NCI-H460 (cell line): ENCODE data around the gene ZMYND8. TPM values are rescaled to one million over a fixed set of nuclear protein-coding genes. Genes with fewer than 3 reads are reported as not detected.

Source experiments
- DNase-seq: peaks from one replicate; pipeline ENCODE4 v3.0.0-alpha.2; 2016; ENCODE audit warnings: low read depth; ENCODE audit errors: extremely low read depth
- total RNA-seq: library from RNA; depleted of rRNA; stranded (reverse); fragments of >200 nt; shearing (Covaris generic); gene quantifications from 2 replicates; pipeline ENCODE4 v1.2.3, GENCODE V29; 2014

The ZMYND8 gene
- total RNA-seq, 1 experiment from 2014 or later, result 20.6 TPM

DNA sequence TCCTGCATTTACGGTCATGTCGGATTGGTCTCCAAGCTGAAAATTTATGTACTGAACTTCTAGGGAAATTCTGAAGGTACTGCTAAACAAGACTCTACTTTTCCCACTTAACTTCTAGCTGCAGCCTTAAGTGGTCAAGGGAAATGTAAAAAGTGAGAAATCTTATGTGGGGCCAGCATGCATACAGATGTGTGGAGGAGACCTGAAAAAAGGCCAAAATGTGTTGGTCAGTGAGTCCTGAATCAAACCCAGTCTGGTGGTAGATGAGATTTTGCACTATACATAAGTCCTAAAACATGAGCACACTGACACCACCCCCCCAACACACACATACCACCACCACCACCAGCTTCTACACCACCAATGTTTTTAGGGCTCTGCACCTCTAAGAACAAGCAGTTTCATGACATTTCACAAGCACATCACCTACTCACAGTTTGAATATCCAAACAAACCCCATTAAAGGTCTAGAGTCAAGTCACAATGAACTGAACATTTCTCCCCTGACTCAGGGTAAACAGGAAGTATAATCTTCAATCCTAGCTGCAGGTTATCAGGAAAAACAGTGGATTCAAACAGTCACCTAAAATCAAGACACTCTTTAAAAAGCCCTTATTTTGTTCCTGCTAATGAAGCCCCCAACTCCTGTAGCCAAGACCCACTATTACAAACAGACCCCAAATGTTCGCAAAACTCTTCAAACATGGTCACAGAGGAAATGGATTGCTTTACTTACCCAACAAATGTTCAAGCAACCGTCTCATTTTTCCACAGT lies 1.6 kb downstream of the ZMYND8 start:
- no peak for DNase-seq

DNA sequence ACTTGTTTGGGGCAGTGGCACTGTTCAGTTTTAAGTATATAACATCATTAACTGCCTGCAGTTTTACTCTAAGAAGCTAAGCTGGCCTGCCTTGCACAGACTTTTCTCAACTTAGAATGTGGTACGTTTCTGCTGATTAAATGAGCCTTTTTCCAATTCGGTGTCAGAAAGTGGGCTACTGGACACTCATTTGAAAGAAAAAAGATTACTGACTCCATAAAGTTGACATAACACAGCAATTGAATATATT lies 2.1 kb downstream of the ZMYND8 start:
- no peak for DNase-seq

DNA sequence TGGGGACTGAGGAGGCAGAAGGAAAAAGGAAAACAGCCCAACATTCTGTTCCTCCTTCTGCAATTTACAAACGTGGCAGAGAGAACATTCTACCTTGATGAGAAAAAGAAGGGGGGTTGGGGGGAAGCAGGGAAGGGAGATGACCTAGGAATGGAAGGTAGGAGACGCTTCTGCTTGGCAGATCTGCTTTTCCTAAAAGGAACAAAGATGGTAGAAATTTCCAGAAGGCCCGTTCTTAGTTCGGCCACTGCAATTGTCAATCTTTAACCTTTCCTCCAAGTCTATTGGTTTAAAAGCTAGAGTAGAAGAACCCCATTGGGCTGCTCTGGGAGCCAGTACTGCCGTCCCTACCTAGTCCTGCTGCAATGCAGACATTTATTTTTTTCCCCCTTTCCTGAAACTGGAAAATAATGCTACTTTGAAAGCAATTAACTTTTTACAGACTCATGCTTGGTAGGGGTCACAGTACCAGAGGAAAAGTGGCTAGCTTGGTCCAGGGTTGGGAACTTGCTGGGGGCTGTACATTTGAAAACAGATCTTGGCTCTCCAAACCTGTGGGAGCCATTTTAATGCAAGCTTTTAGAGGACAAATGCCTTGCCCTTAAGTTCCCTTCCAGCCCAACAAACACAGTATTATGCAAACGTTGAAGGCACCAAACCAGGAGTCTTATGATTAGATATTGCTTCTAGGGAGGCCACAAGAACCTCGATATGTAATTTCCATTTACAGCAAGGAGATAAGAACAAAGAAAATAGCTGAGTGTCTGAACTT lies 2.6 kb downstream of the ZMYND8 start:
- DNase-seq, result no peak

DNA sequence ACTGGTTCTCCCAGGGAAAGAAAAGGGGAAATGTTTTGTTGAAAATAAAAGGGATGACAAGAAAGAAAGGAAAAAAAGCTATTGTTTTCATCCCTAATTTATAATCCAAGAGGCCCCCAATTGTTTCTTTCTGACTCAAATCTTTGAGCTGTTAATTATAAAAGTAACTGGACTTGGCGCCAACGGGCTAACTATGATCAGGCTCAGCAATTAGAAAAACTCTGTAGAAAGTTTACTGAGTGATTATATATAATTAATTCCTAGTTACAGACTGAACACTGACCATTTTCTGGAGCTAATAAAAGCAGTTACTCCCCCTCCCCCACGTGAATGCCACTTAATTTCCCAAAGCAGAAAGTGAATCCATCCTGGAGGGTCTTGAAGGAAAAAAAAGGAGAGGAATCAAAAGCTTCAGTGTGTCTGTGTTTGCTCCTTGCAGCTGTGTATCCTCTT lies 3.2 kb downstream of the ZMYND8 start:
- DNase-seq, result no peak

DNA sequence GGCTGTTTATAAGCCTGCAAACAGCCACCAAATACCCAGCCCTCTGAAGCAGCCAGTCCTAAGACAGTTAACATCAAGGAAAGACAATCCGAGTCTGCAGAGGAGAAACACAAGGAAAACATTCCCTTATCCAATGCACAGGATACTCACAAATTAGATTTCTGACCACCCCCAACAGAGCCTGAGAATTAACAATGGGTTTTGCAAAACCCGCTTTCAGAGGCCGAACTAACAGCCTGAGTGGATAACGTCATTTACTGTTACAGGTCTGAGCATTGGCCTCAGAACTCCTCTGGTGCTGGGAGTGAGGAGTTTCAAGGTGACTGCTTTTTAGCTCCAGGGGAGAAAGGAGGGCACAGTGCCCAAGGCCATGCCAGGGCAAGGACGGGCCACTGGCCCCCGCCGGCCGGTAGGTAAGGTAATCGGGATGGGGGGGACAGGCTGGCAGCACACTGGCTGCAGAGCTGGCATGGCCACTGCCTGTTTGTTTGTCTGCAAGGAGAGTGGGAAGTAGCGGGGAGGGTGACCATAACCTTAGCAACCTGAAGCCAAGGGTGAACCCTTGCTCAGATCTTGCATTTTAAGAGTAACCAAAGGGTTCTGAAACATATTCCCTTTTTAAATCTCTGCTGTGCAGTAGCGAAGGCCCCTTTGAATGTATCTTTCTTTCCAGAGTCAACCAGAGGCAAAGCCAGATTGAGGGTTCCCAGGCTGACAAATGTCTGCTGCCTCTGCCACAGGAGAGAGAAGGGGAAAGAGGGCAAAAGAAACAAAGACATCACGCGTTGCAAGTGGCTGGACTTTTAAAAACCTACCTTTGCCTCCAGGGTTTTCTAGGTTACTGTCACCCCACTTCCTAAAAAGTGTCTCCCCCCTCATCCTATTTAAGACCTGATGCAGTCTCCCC lies 3.9 kb downstream of the ZMYND8 start:
- DNase-seq, result no peak

DNA sequence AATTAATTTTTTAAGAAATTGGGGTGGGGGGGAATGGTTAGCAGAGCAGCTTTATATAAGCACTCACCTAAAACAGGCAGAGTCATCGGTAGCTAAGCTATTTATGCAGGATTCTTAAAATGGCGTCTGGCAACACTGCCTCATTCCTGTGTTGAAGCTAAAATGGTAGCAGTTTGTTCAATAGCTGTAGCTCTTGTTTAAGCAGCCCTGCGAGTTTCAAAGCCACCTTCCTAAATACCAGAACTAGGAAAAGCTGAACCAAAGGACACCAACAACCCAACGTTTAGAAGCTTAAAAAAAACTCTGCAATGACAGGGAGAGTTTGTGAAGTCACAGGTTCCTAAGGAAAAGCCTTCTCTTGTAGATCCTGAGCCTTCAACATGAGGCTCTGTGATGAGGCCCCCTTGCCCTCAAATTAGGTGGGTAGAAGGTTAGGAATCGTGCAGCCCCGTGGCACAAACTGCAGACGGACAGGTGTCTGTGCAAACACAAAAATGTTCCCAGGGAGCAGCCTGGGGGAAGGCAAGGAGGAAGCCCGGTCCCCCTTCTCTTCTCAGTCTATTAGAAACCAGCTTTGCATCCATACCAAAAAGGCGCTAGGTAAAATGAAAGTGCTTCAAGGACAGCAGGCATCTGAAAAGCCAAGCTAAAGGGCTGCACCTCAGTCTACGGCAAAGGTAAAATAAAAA lies 4.7 kb downstream of the ZMYND8 start:
- DNase-seq, result no peak

DNA sequence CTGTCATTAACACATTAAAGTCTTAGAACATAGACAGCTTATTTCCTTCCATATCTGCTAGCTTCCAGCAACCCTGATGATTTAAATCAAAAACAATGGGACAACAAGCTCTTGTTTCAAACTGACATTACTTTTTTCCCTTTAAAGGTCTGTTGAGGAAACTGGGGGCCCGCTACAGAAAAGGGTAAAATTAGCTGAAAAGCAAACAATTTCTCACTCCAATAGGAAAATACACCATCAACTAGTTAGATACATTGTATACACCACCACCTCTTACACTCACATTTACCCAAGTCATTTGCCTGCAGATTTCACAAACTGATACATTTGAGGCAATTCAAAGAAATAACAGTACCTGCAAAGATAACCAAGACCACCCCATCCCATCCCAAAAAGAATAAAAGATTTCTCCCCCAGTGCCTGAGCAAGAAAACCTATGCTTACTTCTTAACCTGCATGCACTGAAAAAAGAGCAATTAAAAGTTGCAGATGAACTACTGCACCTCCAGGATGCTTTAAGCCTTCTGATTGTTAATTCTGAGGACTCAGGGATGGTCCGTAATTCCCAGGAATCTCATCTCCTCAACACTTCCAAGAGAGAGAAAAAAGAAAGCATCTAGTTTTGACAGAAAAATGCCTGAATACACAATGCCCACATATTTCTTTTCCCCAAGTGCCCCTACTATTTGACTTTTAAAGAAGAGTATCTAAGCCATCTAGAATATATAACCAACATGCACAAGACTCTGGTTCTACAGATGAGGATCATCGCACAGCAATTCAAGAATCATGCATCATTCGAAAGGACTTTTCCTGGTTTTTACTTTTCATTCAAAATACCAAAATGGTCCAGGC lies 5.6 kb downstream of the ZMYND8 start:
- no peak for DNase-seq

DNA sequence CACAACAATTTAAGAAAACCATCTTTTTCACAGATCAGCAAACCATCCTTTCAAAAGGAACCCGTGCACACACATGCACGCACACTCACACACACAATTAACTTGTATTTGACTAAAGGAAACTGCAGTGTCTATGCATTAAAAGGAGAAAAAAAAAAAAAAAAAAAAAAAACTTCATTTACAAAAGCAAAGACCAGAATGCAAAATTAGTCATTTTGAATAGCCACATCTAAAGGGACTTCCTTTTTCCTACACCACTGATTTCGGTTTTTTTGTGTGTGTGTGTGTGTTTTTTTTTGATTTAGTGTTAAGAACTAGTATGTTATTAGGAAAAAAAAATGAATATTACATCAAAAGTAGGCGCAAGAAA lies 6.3 kb downstream of the ZMYND8 start:
- DNase-seq, result no peak

DNA sequence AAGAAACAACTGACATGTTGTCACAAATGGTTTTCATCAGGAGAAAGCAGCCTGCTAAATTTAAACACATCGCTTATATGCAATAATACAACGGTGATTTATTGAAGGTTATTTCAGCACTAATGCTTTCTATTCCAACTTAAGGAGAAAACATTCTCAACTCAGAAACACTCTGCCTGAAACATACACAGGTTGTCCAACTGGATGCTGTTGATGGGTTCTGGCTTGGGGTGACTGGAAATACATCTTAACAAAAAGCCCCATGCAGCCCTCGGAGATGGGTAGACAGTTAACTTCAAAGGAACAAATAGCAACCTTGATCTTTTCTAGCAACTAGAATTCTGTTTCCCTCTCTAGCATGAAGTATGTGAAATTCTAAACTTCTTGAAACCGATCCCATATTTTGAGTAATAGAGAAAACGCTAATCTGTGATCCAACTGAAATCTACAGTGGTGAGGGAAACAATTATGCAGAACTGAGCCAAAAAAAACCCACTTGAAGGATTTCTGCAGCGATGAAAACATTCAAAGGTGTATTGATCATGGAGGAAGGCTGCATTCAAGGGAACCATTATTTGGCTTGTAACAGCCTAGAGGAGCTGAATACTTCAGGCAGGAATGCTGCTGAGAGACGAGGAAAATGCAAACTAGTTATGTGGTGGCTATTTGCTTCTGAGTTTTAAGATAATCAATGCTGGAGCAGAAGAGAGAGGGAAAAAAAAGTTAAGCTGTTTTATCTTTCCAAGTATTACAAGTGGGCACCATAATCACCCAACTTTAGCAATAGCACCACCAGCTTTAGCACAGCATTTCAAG lies 6.9 kb downstream of the ZMYND8 start:
- DNase-seq, result no peak

DNA sequence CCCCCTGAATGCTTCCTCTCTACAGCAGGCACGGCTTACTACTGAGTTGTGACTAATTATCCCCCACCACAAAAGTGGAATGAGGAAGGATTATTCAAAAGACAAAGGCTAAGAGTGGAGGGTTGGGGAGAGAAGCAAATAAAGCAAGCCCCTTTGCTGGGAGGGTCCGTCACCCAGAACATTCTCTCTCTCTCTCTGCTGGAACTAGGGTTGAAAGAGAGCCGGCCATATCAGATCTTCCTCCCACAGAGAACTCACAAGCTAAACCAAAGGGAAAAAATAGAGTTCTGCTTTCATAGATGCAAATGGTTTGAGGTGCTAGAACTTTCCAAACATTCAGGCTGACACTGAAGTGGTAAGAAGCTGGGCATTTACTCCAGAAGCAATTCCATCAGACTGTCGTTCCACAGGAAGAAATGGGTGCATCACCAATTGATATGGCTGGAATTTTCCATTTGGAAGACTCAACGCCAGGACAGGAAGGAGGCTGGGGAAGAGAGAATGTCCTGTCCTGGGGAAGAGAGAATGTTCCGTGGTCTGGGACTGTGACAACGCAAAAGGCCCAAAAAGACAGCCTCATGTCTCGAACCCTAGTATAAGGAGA lies 7.9 kb downstream of the ZMYND8 start:
- DNase-seq, result no peak

DNA sequence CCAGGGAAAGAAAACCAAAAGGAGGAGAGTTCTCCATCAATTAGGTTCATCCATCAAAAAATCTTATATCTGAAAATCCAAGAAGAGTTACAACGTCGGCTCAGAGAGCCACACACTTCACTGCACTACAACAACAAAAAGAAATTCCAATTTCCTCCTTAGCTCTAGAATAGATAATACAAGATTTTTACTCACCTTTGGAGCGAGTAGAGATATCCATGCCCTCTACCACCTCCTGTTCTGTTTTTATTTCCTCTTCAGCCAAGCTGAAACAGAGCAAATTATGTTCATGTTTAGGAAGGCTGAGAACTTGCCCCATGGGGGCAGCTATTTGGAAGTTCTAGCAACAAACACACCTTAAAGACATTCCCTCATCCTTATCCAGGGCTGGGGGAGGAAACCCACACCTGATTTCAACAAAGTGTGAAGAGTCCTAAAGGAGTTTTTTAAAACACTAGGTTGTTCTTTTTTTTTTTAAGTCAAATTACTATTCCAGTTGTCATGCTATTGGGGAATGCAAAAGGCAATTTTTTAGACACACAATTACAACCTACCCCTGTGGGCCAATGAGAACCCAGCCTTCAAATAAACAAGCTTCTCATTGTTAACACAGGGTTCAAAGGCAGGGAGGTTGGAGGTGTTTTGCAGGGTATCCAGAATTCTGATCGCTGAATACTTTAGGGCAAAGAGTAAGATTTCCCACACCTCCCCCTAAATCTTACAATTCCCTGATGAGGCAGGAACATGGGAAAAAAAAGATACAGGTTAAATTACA lies 8.7 kb downstream of the ZMYND8 start:
- no peak for DNase-seq

DNA sequence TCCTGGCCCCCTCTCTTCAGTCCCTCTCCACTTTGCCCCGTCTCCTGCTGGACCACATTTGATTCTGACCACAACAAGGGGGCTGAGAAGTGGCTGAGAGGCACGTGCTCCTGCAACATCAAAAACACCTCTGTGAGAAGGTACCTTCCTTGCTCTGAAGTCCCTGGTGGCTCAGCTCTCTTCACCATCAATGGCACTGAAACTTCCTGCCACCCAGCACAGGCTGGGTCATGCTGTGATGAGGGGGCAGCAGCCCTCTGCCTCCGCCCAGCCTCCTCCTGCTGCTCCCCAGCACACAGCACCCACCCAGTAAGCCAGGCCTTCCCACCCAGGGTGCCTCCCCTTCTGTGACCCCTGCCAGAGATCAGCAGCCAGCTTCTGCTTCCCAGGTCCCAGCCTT lies 10.3 kb downstream of the ZMYND8 start:
- DNase-seq, result no peak

DNA sequence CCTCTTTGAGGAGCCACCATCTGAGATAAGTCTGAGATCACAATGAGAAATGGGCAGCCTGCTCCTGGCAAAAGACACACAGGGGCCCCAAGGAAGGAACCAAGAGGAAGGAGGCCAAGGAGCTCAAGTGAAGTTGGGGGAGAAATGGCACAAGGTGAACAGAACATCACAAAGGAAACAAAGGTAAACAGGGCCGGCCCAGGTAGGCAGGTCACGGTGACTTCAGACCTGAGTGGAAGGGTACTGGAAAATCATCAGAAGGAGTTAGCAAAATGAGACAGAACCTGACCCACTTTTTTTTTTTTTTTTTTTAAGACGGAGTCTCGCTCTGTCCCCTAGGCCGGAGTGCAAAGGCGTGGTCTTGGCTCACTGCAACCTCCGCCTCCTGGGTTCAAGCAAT lies 11.3 kb downstream of the ZMYND8 start:
- DNase-seq, result no peak

DNA sequence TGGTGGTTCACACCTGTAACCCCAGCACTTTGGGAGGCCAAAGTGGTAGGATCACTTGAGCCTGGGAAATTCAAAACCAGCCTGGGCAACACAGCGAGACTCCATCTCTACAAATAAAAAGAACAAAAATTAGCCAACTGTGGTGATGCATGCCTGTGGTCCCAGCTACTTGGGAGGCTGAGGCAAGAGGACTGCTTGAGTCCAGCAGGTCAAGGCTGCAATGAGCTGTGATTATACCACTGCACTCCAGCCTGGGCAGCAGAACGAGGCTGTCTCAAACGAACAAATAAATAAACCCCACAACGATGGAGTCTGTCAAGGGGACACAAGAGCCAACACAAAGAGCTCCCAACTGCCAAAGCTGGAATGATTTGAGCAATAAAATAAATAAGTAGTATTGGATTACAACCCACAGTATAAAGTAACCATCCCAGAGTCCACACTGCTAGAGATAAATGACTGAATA lies 13.5 kb downstream of the ZMYND8 start:
- no peak for DNase-seq

DNA sequence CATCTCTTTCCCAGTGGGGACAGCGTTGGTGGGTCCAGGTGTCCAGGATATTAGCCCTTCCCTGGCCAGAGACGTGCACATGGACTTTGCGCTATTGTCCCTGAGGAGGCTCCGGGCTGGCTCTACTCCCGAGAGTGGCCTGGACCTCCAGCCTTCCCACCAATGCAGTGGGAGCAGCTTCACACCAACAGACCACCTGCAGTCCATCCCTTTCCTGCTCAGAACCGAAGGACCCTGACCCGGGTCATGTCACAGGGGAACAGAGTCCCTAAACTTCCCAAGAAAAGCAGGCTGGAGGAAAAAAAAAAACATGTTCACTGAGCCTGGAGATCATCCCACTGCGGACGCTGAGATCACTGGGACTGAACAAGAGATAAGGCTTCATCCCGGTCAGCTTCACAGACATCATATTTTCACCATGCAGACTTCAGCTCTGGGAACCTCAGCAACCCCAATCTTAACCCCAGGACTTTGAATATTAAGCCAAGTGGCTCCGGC lies 18.3 kb downstream of the ZMYND8 start:
- DNase-seq, result no peak

DNA sequence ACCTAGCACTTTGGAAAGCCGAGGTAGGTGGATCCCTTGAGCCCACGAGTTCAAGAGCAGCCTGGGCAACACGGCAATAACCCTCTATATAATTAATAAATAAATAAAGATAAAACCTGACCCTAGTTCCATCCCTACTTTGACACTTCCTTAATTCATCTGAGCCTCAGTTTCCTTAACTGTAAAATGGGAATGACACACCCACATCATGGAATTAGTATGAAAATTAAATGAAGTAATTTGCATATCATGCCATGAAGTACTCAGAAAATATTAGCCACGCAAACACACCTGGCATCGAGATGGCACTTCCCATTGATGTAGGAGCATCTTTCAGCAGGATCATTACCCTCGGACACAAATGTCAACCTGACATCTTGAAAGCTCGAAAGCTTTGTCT lies 19.1 kb downstream of the ZMYND8 start:
- no peak for DNase-seq

DNA sequence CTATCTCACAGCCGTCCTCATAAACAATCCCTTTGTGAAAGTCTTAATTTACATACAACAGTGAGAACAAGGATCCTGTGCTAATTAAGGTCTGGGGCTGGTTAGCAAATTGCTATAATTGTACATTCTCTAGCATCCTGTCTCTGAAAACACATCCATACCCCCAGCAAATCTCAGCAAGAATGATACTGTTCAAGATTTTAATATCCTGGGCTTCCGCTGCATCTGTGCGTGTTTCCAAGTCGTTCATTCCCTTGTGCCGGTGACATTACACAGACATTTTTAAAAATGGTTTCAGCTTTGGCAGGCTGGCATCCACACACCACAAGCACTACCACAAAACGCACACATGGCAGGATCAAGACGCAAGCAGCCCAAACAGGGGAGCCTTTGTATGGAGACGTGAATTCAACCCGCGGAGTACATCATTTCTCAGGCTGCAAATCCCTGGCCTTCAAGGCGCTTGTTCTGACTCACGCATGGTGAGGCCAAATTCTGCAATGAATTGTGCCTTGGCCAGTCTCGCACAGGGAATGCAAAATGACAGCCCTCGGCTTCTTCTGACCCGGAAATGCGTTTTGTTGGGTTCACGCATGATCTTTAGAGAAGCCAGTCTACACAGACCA lies 20.3 kb downstream of the ZMYND8 start:
- DNase-seq, result no peak
